GM18505 (cell line): ENCODE measurements around the gene TMEM229B.

ENCODE experiments used
- ATAC-seq: cut with Tn5 transposase; IDR thresholded peaks from one replicate; pipeline ENCODE4 v1.9.1; 2021; ENCODE audit not compliant: unreplicated experiment
- POLR2A ChIP-seq: IDR thresholded peaks from 4 replicates; pipeline ENCODE4 v1.6.1; 2011; ENCODE audit warnings: borderline replicate concordance; ENCODE audit not compliant: insufficient read depth, insufficient read length; ENCODE audit errors: extremely low read depth

Gene TMEM229B

DNA sequence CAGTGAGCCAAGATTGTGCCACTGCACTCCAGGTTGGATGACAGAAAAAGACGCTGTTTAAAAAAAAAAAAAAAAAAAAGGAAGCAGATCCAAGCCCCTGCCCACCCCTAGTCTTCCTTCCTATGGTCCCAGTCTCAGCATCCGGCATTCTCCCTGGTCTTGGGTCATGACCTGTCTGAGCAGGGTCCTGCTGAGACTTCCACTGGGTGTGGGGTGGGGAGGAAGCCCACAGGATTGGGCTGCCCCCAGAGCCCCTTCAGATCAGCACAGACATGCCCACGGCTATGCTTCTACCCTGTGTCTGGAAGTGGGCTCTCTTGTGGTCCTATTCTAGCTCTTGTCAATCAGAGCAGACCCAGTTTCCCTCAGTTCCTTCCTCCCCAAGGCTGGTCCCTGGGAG, 64.0 kb downstream of the TMEM229B start:
- no peak for ATAC-seq

GRCh38 chr14:67423424-67423823, 65.1 kb downstream of the TMEM229B start:
- no peak for ATAC-seq
- TF ChIP-seq POLR2A = no peak

More for the DNA sequence above, 64.0 kb downstream of the TMEM229B start:
- no peak for TF ChIP-seq POLR2A

DNA sequence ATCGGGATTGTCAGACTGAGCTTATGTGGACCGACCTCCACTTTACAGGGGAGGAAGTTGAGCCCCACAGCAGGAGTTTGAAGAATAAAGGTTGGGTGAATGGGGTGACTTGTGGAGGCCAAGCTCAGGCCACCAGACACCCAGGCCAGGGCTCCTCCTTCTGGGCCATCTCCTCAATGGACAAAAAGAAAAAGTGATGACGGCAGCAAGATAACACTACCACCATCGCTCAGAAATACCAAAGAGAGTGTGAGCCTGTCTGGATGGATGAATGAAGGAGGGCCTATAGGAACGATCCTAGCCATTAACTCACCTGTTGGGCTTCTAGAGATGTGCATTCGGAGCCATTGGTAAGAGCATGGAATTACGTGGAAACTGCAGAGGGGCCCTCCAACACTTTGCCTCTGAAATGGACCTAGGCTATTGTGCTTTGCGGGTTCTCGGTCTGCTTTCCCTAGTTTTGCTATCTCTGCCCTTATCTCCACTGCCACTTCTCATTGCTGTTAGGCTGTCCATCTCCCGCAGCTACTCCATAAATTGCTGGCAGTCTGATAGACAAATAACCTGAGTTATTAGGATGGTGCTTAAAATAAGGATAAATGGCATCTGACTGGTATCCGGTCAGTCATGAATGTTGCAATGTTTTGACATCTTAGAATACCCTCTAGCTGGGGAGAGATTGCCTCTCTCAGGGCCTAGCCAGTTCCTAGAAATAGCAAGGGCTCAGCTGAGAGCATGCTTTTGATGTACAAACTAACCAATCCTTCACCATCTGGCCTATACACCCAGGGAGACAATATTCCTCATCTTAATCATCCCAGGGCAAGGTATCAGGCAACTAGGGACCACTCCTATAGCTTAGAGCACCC, 66.9 kb downstream of the TMEM229B start:
- no peak for TF ChIP-seq POLR2A
- ATAC-seq = no peak
